Motor neuron (in vitro differentiated cells): ENCODE data around the gene SDK2. TPM values are rescaled to one million over a fixed set of nuclear protein-coding genes. Genes with fewer than 3 reads are reported as not detected.
"Not testable (repeated sequence)": the region's sequence is repeated elsewhere in the genome, so short reads cannot be mapped to it uniquely, and the experiment has no call there.

ENCODE experiments used
- ATAC-seq, 8 experiments: fragments of 200-7000 bp; cut with Tn5 transposase; replicated peaks in 6 of 8; 2 replicates each; pipeline ENCODE4 v1.8.0; 2021; ENCODE audit warnings: mild to moderate bottlenecking in 8 of 8, moderate library complexity in 8 of 8
- H3K27ac ChIP-seq, 2 donors: fragments of 250-450 bp; sonication (Bioruptor Pico); 2 replicates each; pipeline ENCODE4 v1.9.0; 2021; ENCODE audit warnings: antibody characterized with exemption in 2 of 2, mild to moderate bottlenecking in 2 of 2, moderate library complexity in 1 of 2
- H3K4me1 ChIP-seq, 2 donors: fragments of 250-450 bp; sonication (Bioruptor Pico); replicated peaks in 1 of 2; 2 replicates each; pipeline ENCODE4 v1.6.1; 2021; ENCODE audit warnings: antibody characterized with exemption in 2 of 2, mild to moderate bottlenecking in 2 of 2, moderate library complexity in 1 of 2
- H3K4me3 ChIP-seq, 5 donors: fragments of 250-450 bp; sonication (Bioruptor Pico); 2 replicates each; pipeline ENCODE4 v1.9.0; 2021; ENCODE audit warnings: antibody characterized with exemption in 5 of 5, mild to moderate bottlenecking in 5 of 5, moderate library complexity in 4 of 5
- WGBS, 10 experiments: fragments of 450-650 bp; shearing (Covaris generic); methylation state at CpG; one replicate each; pipeline ENCODE4 v1.0.0; 2022; 5-methylcytosine and 5-hydroxymethylcytosine counted together
- in situ Hi-C, 9 experiments: fragments of 400-800 bp; cut with MboI; loops; one replicate each; pipeline ENCODE4 v1.15.0; 2021; ENCODE audit warnings: low sequenced_read_pairs in 9 of 9, low pct_unique_long_range_greater_than_20kb in 2 of 9; ENCODE audit not compliant: unreplicated experiment in 9 of 9
- total RNA-seq, 8 experiments: library from RNA; unstranded; fragments of 300-600 nt; gene quantifications; 2 replicates each; pipeline versions ENCODE4 v1.2.3 to v1.2.4, GENCODE V29; 2022

SDK2 gene
- total RNA-seq, 8 experiments from 2014 or later, result 0.59 to 22.0 (median 10.7) TPM

GRCh38 chr17:73320601-73321264, 323.5 kb downstream of the SDK2 start:
- 8 to 100% (median 55%) methylated on average over 1 to 6 of the region's 6 CpGs; no CpG with 5 or more reads in 2 of the 10 experiments for WGBS, 10 experiments
- peaks cover 39 to 49% of the 10 kb centered on the region in 2 donors for H3K4me1 ChIP-seq
- ATAC-seq, result peak in 5 of 8 experiments; percentile 26 to 58 (median 56)
- in situ Hi-C loops, result no loop called here
- no peak overlapping the region for H3K4me3 ChIP-seq
- H3K27ac ChIP-seq, result peak overlapping the region in 1 of 2 donors; percentile 20

GRCh38 chr17:73319766-73320165, 324.5 kb downstream of the SDK2 start:
- 67 to 100% (median 100%) methylated on average over 1 to 3 of the region's 3 CpGs; no CpG with 5 or more reads in 6 of the 10 experiments for WGBS, 10 experiments
- in situ Hi-C loops, result no loop called here
- H3K27ac ChIP-seq, result no peak overlapping the region
- peaks cover 39% of the 10 kb centered on the region in 2 donors for H3K4me1 ChIP-seq
- ATAC-seq, result peak in 1 of 8 experiments; percentile 24
- no peak overlapping the region for H3K4me3 ChIP-seq

DNA sequence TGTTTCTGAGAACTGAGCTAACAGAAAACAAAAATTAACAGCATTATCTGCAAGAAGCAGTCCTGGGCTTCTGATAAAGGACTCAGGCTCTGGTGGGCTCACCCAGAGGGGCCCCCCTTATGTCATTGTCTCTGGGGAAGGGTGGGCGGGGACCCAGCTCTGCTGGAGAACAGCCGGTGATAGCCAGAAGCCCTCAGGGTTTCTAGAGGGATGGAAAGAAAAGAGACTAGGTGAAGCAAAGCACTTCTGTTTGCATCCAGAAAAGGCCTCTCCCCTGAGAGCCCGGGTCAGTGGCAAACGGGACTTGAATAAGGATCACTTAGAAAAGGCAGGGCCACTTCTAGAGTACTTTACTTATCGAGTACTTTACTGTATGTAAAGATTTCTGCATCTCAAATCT, 325.4 kb downstream of the SDK2 start:
- Histone ChIP-seq H3K4me1 (peaks cover 30 to 32% of the 10 kb centered on the region in 2 donors), H3K4me3 (no peak overlapping the region), H3K27ac (no peak overlapping the region)
- ATAC-seq, result no peak
- in situ Hi-C loops, result no loop called here
- 25 to 100% (median 30%) methylated on average over 1 to 3 of the region's 5 CpGs; no CpG with 5 or more reads in 5 of the 10 experiments for WGBS, 10 experiments

DNA sequence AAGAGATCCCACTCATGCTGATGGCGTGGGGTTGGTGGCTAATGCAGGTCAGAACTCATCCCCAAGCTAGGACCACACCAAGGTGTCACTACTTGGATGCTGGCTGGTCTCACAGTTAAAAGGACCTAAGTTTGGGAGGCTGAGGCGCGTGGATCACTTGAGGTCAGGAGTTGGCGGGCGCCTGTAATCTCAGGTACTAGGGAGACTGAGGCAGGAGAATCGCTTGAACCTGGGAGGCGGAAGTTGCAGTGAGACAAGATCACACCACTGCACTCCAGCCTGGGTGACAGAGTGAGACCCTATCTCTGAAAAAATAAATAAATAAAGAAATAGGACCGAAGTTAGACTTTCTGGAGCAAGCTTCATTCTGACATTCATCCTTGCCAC, 325.8 kb downstream of the SDK2 start:
- Histone ChIP-seq H3K4me3 (no peak overlapping the region), H3K4me1 (peaks cover 26 to 28% of the 10 kb centered on the region in 2 donors), H3K27ac (no peak overlapping the region)
- WGBS, 10 experiments, result 50 to 100% (median 96%) methylated on average over 1 to 7 of the region's 8 CpGs; no CpG with 5 or more reads in 3 of the 10 experiments
- ATAC-seq, result no peak
- in situ Hi-C loops, result no loop called here

DNA sequence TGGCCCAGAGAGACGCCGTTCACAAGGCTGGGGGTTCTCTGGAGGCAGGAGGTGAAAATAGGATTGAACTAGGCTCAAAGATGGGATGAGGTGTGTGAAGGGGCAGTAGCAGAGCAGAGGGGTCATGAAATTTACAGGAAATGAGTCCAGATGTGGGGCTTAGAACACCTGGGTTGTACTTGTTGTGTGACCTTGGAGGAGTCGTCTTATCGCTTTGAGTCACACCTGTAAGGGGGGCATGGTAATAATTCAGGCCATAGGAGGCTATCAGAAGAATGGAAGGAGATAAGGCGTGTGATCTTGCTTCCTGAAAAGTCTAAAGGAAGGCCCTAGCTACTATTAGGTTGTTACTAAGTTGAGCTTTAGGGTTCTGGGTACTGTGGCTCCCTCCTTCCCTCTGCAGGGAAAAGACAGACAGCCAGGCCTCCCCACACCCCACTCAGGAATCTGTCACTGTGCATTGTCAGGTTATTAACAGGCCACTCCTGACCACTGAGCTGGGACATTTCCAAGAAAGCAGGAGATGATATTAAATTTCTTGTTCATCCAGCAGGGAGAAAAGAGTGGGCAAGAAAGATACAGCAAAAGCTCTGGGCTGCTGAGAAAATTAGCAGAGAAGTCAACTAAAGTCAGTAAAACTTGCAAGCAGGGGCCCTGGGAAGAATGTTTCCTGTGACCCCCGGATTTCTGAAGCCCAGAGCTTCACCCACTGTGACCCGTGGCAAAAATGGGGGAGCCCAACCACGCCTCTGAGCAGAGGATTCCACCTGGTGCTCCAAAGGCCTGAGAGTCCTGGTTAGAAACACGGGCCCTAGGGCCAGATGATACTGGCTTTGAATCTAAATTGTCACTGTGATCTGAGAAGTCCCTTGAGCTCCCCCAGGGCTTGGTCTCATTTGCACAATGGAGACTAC, 326.5 kb downstream of the SDK2 start:
- in situ Hi-C loops, result no loop called here
- WGBS, 10 experiments, result 56 to 100% (median 85%) methylated on average over 1 to 7 of the region's 9 CpGs; no CpG with 5 or more reads in 2 of the 10 experiments

GRCh38 chr17:73316919-73317505, 327.2 kb downstream of the SDK2 start:
- WGBS, 10 experiments, result 20 to 100% (median 60%) methylated on average over 1 to 5 of the region's 8 CpGs; no CpG with 5 or more reads in 3 of the 10 experiments
- in situ Hi-C loops, result no loop called here
- peak in 2 of 8 experiments; percentile 12 to 28 for ATAC-seq

More for the DNA sequence above, 326.5 kb downstream of the SDK2 start:
- no peak overlapping the region for H3K4me3 ChIP-seq
- no peak overlapping the region for H3K27ac ChIP-seq
- ATAC-seq, result peak in 2 of 8 experiments; percentile 49 to 81
- H3K4me1 ChIP-seq, result peaks cover 28 to 33% of the 10 kb centered on the region in 2 donors

GRCh38 chr17:73315471-73315870, 328.8 kb downstream of the SDK2 start:
- ATAC-seq, result no peak
- in situ Hi-C loops, result no loop called here
- Histone ChIP-seq H3K4me3 (no peak overlapping the region), H3K4me1 (peaks cover 26 to 29% of the 10 kb centered on the region in 2 donors), H3K27ac (no peak overlapping the region)
- 0 to 100% (median 83%) methylated on average over 1 to 3 of the region's 5 CpGs; no CpG with 5 or more reads in 3 of the 10 experiments for WGBS, 10 experiments

More at GRCh38 chr17:73316919-73317505, 327.2 kb downstream of the SDK2 start:
- H3K4me3 ChIP-seq, result no peak overlapping the region
- H3K27ac ChIP-seq, result no peak overlapping the region
- peaks cover 36 to 38% of the 10 kb centered on the region in 2 donors for H3K4me1 ChIP-seq

GRCh38 chr17:73313526-73314127, 330.6 kb downstream of the SDK2 start:
- no peak for ATAC-seq
- 6 to 93% (median 43%) methylated on average over 2 to 4 of the region's 8 CpGs for WGBS, 10 experiments

GRCh38 chr17:73312887-73313286, 331.4 kb downstream of the SDK2 start:
- H3K4me3 ChIP-seq, result not testable (repeated sequence)

More at GRCh38 chr17:73313526-73314127, 330.6 kb downstream of the SDK2 start:
- peaks cover 26 to 29% of the 10 kb centered on the region in 2 donors for H3K4me1 ChIP-seq
- in situ Hi-C loops, result no loop called here
- H3K4me3 ChIP-seq, result no peak overlapping the region
- peak overlapping the region in 1 of 2 donors; percentile 32 for H3K27ac ChIP-seq

DNA sequence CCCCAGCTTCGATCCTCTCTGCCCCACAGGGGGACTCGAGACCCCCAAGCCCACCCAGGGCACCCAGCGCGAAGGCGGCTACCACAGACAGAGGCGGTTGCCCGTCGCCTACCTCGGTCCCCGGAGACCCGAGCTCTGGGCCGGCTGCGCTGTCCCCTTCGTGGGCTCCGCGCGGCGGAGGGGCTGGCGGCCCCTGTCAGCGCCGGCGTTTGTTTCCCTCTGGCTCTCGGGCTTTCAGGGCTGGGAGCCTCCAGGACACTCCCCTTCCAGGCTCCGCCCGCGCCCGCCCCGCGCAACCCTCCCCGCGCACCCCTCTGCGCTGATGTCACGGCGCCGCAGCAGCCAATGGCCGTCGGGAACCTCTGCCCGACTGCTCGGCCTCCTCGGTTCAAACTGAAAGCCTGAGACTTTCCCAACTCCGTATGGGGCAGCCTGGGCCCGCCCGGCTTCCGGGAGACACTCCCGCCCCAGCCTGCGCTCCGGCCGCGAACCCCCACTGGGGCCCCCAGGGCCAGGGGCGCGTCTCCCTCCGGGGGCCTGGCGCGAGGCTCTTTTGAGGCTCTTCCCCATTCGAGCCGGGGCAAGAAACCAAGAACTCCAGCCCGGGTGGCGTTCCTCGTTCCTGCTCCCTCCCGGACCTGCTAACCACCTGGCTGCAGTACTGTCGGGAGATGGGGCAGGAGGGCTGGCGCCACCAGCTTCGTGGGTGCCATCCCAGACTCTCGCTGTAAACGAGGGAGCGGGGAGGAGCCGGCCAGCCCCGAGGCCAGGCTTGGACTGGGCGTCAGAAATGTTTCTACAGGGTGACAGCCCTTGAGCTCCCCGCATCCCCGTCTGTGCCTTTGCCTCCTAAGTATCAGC, 332.2 kb downstream of the SDK2 start, which contains the start of gene CDC42EP4:
TSS of gene CDC42EP4 (minus strand) at position 221 of the 861 bp plus-strand sequence. CDS start 25,501 bp downstream, outside the sequence.
- peak within 1 kb of the TSS; percentile 84 to 90 for H3K27ac ChIP-seq
- in situ Hi-C loops, result no loop called here
- ATAC-seq, result peak; percentile 55 to 84 (median 80)
- 0 to 31% (median 20%) methylated on average over 1 to 9 of the region's 71 CpGs; no CpG with 5 or more reads in 7 of the 10 experiments for whole genome bisulfite sequencing, 10 experiments
- peaks cover 28% of the 10 kb centered on the region in 2 donors for H3K4me1 ChIP-seq
- peak within 1 kb of the TSS; percentile 72 to 95 (median 92) for H3K4me3 ChIP-seq

More at GRCh38 chr17:73312887-73313286, 331.4 kb downstream of the SDK2 start:
- WGBS, 10 experiments, result 60 to 100% (median 86%) methylated on average over 1 to 7 of the region's 11 CpGs; no CpG with 5 or more reads in 3 of the 10 experiments
- ATAC-seq, in situ Hi-C loops, H3K27ac ChIP-seq: not testable (repeated sequence)
- H3K4me1 ChIP-seq, result peaks cover 28 to 31% of the 10 kb centered on the region in 2 donors

- in situ Hi-C loops, result no loop called here
- Histone ChIP-seq H3K27ac (peak overlapping the region; percentile 84 to 90), H3K4me3 (peak overlapping the region; percentile 72 to 95 (median 92)), H3K4me1 (peaks cover 29% of the 10 kb centered on the region in 2 donors)
- WGBS, 10 experiments, result 0% methylated on average over 2 to 10 of the region's 38 CpGs; no CpG with 5 or more reads in 8 of the 10 experiments
- ATAC-seq, result peak; percentile 2 to 31 (median 16)
These were observed 332.8 kb downstream of the SDK2 start for GRCh38 chr17:73311428-73311780.
